H1 (cell line): Measurements from ENCODE around the gene HTR4.

ENCODE experiments used
- SP1 ChIP-seq: IDR thresholded peaks from 2 replicates; pipeline ENCODE4 v1.6.1; 2011; ENCODE audit warnings: low read depth, low read length
- SP2 ChIP-seq: IDR thresholded peaks from 2 replicates; pipeline ENCODE4 v1.6.1; 2012; ENCODE audit warnings: mild to moderate bottlenecking, low read length, inconsistent platforms
- TF ChIP-seq, protein P1 (sequence below): IDR thresholded peaks from 2 replicates; pipeline ENCODE4 v1.6.1; 2012; ENCODE audit warnings: inconsistent platforms

DNA sequence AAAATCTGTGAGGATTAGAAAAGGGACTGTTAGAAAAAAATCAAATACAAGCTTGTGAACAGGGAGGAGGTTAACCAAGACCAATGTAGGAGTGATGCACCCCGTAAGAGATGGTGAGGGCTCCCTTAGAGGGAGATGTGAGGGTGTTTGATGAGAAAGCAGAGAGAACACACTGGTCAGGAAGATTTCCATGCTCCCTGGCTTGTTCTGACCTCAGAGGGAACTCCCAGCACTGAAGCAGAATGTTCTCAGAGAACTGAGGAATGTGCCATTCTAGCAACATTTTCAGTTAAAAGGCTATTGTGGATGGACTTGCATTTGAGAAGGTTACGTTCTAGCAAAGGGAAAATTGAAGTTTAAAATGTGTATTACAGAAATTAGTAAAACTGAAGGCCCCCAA, 110.6 kb downstream of the HTR4 start:
- TF ChIP-seq, protein P1, sequence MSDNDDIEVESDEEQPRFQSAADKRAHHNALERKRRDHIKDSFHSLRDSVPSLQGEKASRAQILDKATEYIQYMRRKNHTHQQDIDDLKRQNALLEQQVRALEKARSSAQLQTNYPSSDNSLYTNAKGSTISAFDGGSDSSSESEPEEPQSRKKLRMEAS = no peak
- no peak for TF ChIP-seq SP1
- TF ChIP-seq SP2 = no peak
